CD4-positive, alpha-beta T cell treated with Interferon gamma for 1 hour (primary cell): ENCODE measurements around the gene CADPS2.

Experiments used
- DNase-seq: peaks from one replicate; pipeline ENCODE4 v3.0.0-alpha.2; 2020

Gene CADPS2

GRCh38 chr7:122430710-122431109, 455.6 kb downstream of the CADPS2 start:
- no peak for DNase-seq

- no peak for DNase-seq
Measured at GRCh38 chr7:122429926-122430325, 456.3 kb downstream of the CADPS2 start.

- no peak for DNase-seq
Measured at GRCh38 chr7:122425731-122426130, 460.5 kb downstream of the CADPS2 start.

GRCh38 chr7:122423591-122423990, 462.7 kb downstream of the CADPS2 start:
- DNase-seq: no peak

- DNase-seq: no peak
Measured at GRCh38 chr7:122416336-122416735, 469.9 kb downstream of the CADPS2 start.

GRCh38 chr7:122415510-122415909, 470.8 kb downstream of the CADPS2 start:
- no peak for DNase-seq

- DNase-seq: no peak
Measured at GRCh38 chr7:122413339-122413738, 472.9 kb downstream of the CADPS2 start.

GRCh38 chr7:122412883-122413282, 473.4 kb downstream of the CADPS2 start:
- DNase-seq: no peak

GRCh38 chr7:122412441-122412840, 473.8 kb downstream of the CADPS2 start:
- DNase-seq: no peak

GRCh38 chr7:122407195-122407594, 479.1 kb downstream of the CADPS2 start:
- DNase-seq: no peak

GRCh38 chr7:122403113-122403512, 483.1 kb downstream of the CADPS2 start:
- no peak for DNase-seq

- no peak for DNase-seq
Measured at GRCh38 chr7:122402235-122402634, 484.0 kb downstream of the CADPS2 start.

- no peak for DNase-seq
Measured at GRCh38 chr7:122397381-122397780, 488.9 kb downstream of the CADPS2 start.

- DNase-seq: no peak
Measured at GRCh38 chr7:122394512-122394911, 491.7 kb downstream of the CADPS2 start.

GRCh38 chr7:122384528-122384927, 501.7 kb downstream of the CADPS2 start:
- DNase-seq: no peak

GRCh38 chr7:122383934-122384333, 502.3 kb downstream of the CADPS2 start:
- no peak for DNase-seq

- no peak for DNase-seq
Measured at GRCh38 chr7:122380992-122381391, 505.3 kb downstream of the CADPS2 start.

- DNase-seq: no peak
Measured at GRCh38 chr7:122379491-122379890, 506.8 kb downstream of the CADPS2 start.

GRCh38 chr7:122369756-122370155, 516.5 kb downstream of the CADPS2 start:
- DNase-seq: no peak

- DNase-seq: no peak
Measured at GRCh38 chr7:122364761-122365280, 521.4 kb downstream of the CADPS2 start.

- no peak for DNase-seq
Measured at GRCh38 chr7:122363144-122363543, 523.1 kb downstream of the CADPS2 start.

- no peak for DNase-seq
Measured at GRCh38 chr7:122362473-122362872, 523.8 kb downstream of the CADPS2 start.

- no peak for DNase-seq
Measured at GRCh38 chr7:122354656-122355055, 531.6 kb downstream of the CADPS2 start.

GRCh38 chr7:122352454-122352853, 533.8 kb downstream of the CADPS2 start:
- no peak for DNase-seq

GRCh38 chr7:122350701-122351100, 535.6 kb downstream of the CADPS2 start:
- no peak for DNase-seq

GRCh38 chr7:122344303-122344620, 542.0 kb downstream of the CADPS2 start:
- no peak for DNase-seq
